HG03460 (cell line): Measurements from ENCODE around the gene LRMDA.
A peak's percentile ranks its signal among the peaks of the same experiment; 100 is the strongest.

Experiments
- ATAC-seq: cut with Tn5 transposase; IDR thresholded peaks from one replicate; pipeline ENCODE4 v1.9.1; 2021; ENCODE audit not compliant: unreplicated experiment

The LRMDA gene

GRCh38 chr10:75401569-75402485 is 29.6 kb upstream of the LRMDA start, which contains the start of gene ZNF503:
Gene ZNF503, minus strand, starts transcription at chr10:75401764. Its CDS starts 345 bp downstream, at chr10:75401419.
- peak; percentile 65 for ATAC-seq

GRCh38 chr10:75402486-75403143 is 28.8 kb upstream of the LRMDA start:
- ATAC-seq: no peak

- no peak for ATAC-seq
Observed at GRCh38 chr10:75403144-75403938, 28.1 kb upstream of the LRMDA start.

GRCh38 chr10:75403939-75404814 is 27.2 kb upstream of the LRMDA start:
- no peak for ATAC-seq

GRCh38 chr10:75404815-75405597 is 26.4 kb upstream of the LRMDA start:
- no peak for ATAC-seq

- no peak for ATAC-seq
Observed at GRCh38 chr10:75405598-75406461, 25.6 kb upstream of the LRMDA start.

GRCh38 chr10:75406462-75407223 is 24.8 kb upstream of the LRMDA start:
- no peak for ATAC-seq

GRCh38 chr10:75407224-75407712 is 24.2 kb upstream of the LRMDA start:
- no peak for ATAC-seq

- no peak for ATAC-seq
Observed at GRCh38 chr10:75407713-75408508, 23.5 kb upstream of the LRMDA start.

- no peak for ATAC-seq
Observed at GRCh38 chr10:75408509-75408875, 22.9 kb upstream of the LRMDA start.

- ATAC-seq: peak; percentile 49
Observed at GRCh38 chr10:75408911-75409885, 22.2 kb upstream of the LRMDA start.

GRCh38 chr10:75410132-75411005 is 21.1 kb upstream of the LRMDA start:
- no peak for ATAC-seq

- no peak for ATAC-seq
Observed at GRCh38 chr10:75414527-75414926, 16.9 kb upstream of the LRMDA start.

GRCh38 chr10:75417522-75417927 is 13.9 kb upstream of the LRMDA start:
- ATAC-seq: no peak

- no peak for ATAC-seq
Observed at GRCh38 chr10:75418293-75418692, 13.1 kb upstream of the LRMDA start.
